Measurements from ENCODE around the gene GTF2IRD1.

DNA sequence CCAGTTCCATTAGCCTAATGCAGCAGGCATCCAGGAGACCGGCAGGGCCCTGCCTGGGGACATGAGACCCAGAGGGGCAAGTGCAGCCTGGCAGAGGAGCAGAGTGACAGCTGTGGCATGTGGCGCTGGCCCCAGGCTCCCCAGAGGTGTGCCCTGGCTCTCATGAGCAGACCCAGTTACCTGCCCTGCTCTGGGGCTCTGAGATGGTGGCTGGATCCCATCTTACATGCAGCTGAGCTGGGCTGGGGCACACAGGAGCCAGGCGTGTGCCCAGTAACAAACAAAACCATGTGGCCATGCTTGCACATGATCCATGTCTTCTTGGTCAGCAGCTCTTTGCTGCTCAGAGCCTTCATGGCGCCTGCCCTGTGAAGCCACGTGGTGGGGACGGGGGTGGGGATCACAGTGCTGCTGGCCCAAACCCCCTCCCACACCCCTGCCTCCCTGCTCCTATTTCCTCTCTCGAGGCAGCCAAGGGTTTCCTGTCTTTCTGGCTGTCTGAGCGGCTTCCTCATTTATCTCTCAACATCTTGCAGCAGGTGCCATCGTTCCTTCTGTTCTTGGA, 163.6 kb downstream of the GTF2IRD1 start:
- TF ChIP-seq, protein P1, sequence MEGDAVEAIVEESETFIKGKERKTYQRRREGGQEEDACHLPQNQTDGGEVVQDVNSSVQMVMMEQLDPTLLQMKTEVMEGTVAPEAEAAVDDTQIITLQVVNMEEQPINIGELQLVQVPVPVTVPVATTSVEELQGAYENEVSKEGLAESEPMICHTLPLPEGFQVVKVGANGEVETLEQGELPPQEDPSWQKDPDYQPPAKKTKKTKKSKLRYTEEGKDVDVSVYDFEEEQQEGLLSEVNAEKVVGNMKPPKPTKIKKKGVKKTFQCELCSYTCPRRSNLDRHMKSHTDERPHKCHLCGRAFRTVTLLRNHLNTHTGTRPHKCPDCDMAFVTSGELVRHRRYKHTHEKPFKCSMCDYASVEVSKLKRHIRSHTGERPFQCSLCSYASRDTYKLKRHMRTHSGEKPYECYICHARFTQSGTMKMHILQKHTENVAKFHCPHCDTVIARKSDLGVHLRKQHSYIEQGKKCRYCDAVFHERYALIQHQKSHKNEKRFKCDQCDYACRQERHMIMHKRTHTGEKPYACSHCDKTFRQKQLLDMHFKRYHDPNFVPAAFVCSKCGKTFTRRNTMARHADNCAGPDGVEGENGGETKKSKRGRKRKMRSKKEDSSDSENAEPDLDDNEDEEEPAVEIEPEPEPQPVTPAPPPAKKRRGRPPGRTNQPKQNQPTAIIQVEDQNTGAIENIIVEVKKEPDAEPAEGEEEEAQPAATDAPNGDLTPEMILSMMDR (IDR thresholded peaks at IDR 0.05; ENCODE audit: poor library complexity) = no peak
- no peak for TF ChIP-seq EZH2phosphoT487 (IDR thresholded peaks at IDR 0.05; ENCODE audit: low read depth, severe bottlenecking, unreplicated experiment)
- TF ChIP-seq EZH2 (IDR thresholded peaks at IDR 0.05; ENCODE audit: borderline replicate concordance) = no peak

Measured in hepatocyte (in vitro differentiated cells).